Neural cell (in vitro differentiated cells): ENCODE results near the gene ONECUT1. TPM values are rescaled to one million over a fixed set of nuclear protein-coding genes. Genes with fewer than 3 reads are reported as not detected.

Experiments
- H2AFZ ChIP-seq: fragments of 200-600, 300-800 bp; sonication (generic), shearing (Covaris generic); 2 replicates; pipeline ENCODE4 v1.6.0; 2014; ENCODE audit warnings: low read depth, mild to moderate bottlenecking, antibody characterized with exemption, low read length, moderate library complexity
- H3F3A ChIP-seq: fragments of 200-600 bp; shearing (Covaris generic); 2 replicates; pipeline ENCODE4 v1.6.1; 2016; ENCODE audit warnings: mild to moderate bottlenecking, moderate library complexity, mixed read lengths, antibody characterized with exemption, low read length; ENCODE audit not compliant: insufficient read depth, poor library complexity, severe bottlenecking
- H3K27ac ChIP-seq: fragments of 200-600, 300-800 bp; sonication (generic), shearing (Covaris generic); 2 replicates; pipeline ENCODE4 v1.5.1; 2014; ENCODE audit warnings: mild to moderate bottlenecking, low read length, moderate library complexity
- H3K27me3 ChIP-seq: fragments of 300-800, 200-600 bp; sonication (generic), shearing (Covaris generic); 2 replicates; pipeline ENCODE4 v1.6.0; 2014; ENCODE audit warnings: mild to moderate bottlenecking, low read depth, low read length, moderate library complexity; ENCODE audit not compliant: insufficient read depth
- H3K36me3 ChIP-seq: fragments of 300-800, 200-600 bp; sonication (generic), shearing (Covaris generic); 2 replicates; pipeline ENCODE4 v1.5.1; 2014; ENCODE audit warnings: mild to moderate bottlenecking, antibody characterized with exemption, low read length, moderate library complexity; ENCODE audit not compliant: insufficient read depth
- H3K4me2 ChIP-seq: fragments of 300-800, 200-600 bp; sonication (generic), shearing (Covaris generic); 2 replicates; pipeline ENCODE4 v1.6.0; 2014; ENCODE audit warnings: mild to moderate bottlenecking, low read length
- H3K4me3 ChIP-seq: fragments of 300-800, 200-600 bp; sonication (generic), shearing (Covaris generic); 2 replicates; pipeline ENCODE4 v1.5.1; 2014; ENCODE audit warnings: mild to moderate bottlenecking, low read length, moderate library complexity
- H3K79me2 ChIP-seq: fragments of 200-600 bp; shearing (Covaris generic); replicated peaks from 2 replicates; pipeline ENCODE4 v1.6.0; 2014; ENCODE audit warnings: mild to moderate bottlenecking, low read length, moderate library complexity; ENCODE audit not compliant: insufficient read depth
- H3K9ac ChIP-seq: fragments of 300-800, 200-600 bp; sonication (generic), shearing (Covaris generic); 2 replicates; pipeline ENCODE4 v1.6.1; 2016; ENCODE audit warnings: mild to moderate bottlenecking, low read length, mixed read lengths
- H3K9me2 ChIP-seq: fragments of 200-600 bp; shearing (Covaris generic); 2 replicates; pipeline ENCODE4 v1.6.1; 2016; ENCODE audit warnings: mild to moderate bottlenecking, low read length, mixed read lengths; ENCODE audit not compliant: insufficient read depth
- H3K9me3 ChIP-seq: fragments of 200-600, 300-800 bp; sonication (generic), shearing (Covaris generic); 2 replicates; pipeline ENCODE4 v1.6.1; 2016; ENCODE audit warnings: mild to moderate bottlenecking, mixed run types, low read length, moderate library complexity, mixed read lengths
- H4K20me1 ChIP-seq: fragments of 200-600 bp; shearing (Covaris generic); 2 replicates; pipeline ENCODE4 v1.6.1; 2016; ENCODE audit warnings: mild to moderate bottlenecking, mixed run types; ENCODE audit not compliant: insufficient read depth
- CTCF ChIP-seq: fragments of 450-650 bp; IDR thresholded peaks from 2 replicates; pipeline ENCODE4 v1.5.1; 2014; ENCODE audit warnings: antibody characterized with exemption, mild to moderate bottlenecking, moderate library complexity; ENCODE audit not compliant: poor library complexity, severe bottlenecking
- EP300 ChIP-seq: fragments of 450-650 bp; conservative IDR thresholded peaks from 2 replicates; pipeline ENCODE4 v1.6.1; 2014; ENCODE audit warnings: antibody characterized with exemption, mild to moderate bottlenecking, moderate library complexity; ENCODE audit not compliant: poor library complexity, severe bottlenecking
- EZH2 ChIP-seq: fragments of 200-600, 300-800 bp; shearing (Covaris generic), sonication (generic); IDR thresholded peaks from 2 replicates; pipeline ENCODE4 v1.6.1; 2014; ENCODE audit warnings: antibody characterized with exemption, low read length, borderline replicate concordance, mild to moderate bottlenecking; ENCODE audit not compliant: insufficient read depth, poor library complexity, severe bottlenecking
- MXI1 ChIP-seq: fragments of 450-650 bp; conservative IDR thresholded peaks from 2 replicates; pipeline ENCODE4 v1.6.1; 2014; ENCODE audit warnings: antibody characterized with exemption, mild to moderate bottlenecking; ENCODE audit not compliant: poor library complexity, severe bottlenecking
- POLR2AphosphoS5 ChIP-seq: IDR thresholded peaks from 2 replicates; pipeline ENCODE4 v1.6.1; 2012
- RAD21 ChIP-seq: fragments of 450-650 bp; conservative IDR thresholded peaks from 2 replicates; pipeline ENCODE4 v1.6.1; 2014; ENCODE audit warnings: antibody characterized with exemption, mild to moderate bottlenecking, moderate library complexity
- SMC3 ChIP-seq: fragments of 450-650 bp; conservative IDR thresholded peaks from 2 replicates; pipeline ENCODE4 v1.6.1; 2014; ENCODE audit warnings: antibody characterized with exemption, mild to moderate bottlenecking, moderate library complexity; ENCODE audit not compliant: poor library complexity
- TAF1 ChIP-seq: IDR thresholded peaks from 2 replicates; pipeline ENCODE4 v1.6.1; 2012; ENCODE audit warnings: low read depth
- polyA plus RNA-seq: library from polyadenylated mRNA; depleted of rRNA; stranded (reverse); fragments of >200 nt; gene quantifications from 2 replicates; pipeline ENCODE4 v1.2.3, GENCODE V29; 2014
- TF ChIP-seq, protein P1 (sequence below): IDR thresholded peaks from 2 replicates; pipeline ENCODE4 v1.6.1; 2012; ENCODE audit warnings: borderline replicate concordance

Gene ONECUT1
- polyA plus RNA-seq, 1 donor from 2014 or later: 1.2 TPM

- Histone ChIP-seq H3K27me3 (no peaks in the 10 kb centered on the region), H3K79me2 (no peaks in the 10 kb centered on the region), H3F3A (no peaks in the 10 kb centered on the region), H3K9ac (no peak overlapping the region), H2AFZ (no peak overlapping the region), H3K27ac (no peak overlapping the region), H3K36me3 (no peaks in the 10 kb centered on the region), H4K20me1 (no peaks in the 10 kb centered on the region), H3K9me3 (no peaks in the 10 kb centered on the region), H3K4me3 (no peak overlapping the region), H3K9me2 (no peaks in the 10 kb centered on the region), H3K4me2 (no peak overlapping the region)
- TF ChIP-seq POLR2AphosphoS5 (no peak), MXI1 (no peak), EP300 (no peak), TAF1 (no peak), CTCF (no peak), RAD21 (no peak), SMC3 (no peak), EZH2 (no peak)
- TF ChIP-seq, protein P1, sequence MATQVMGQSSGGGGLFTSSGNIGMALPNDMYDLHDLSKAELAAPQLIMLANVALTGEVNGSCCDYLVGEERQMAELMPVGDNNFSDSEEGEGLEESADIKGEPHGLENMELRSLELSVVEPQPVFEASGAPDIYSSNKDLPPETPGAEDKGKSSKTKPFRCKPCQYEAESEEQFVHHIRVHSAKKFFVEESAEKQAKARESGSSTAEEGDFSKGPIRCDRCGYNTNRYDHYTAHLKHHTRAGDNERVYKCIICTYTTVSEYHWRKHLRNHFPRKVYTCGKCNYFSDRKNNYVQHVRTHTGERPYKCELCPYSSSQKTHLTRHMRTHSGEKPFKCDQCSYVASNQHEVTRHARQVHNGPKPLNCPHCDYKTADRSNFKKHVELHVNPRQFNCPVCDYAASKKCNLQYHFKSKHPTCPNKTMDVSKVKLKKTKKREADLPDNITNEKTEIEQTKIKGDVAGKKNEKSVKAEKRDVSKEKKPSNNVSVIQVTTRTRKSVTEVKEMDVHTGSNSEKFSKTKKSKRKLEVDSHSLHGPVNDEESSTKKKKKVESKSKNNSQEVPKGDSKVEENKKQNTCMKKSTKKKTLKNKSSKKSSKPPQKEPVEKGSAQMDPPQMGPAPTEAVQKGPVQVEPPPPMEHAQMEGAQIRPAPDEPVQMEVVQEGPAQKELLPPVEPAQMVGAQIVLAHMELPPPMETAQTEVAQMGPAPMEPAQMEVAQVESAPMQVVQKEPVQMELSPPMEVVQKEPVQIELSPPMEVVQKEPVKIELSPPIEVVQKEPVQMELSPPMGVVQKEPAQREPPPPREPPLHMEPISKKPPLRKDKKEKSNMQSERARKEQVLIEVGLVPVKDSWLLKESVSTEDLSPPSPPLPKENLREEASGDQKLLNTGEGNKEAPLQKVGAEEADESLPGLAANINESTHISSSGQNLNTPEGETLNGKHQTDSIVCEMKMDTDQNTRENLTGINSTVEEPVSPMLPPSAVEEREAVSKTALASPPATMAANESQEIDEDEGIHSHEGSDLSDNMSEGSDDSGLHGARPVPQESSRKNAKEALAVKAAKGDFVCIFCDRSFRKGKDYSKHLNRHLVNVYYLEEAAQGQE: no peak
Observed at GRCh38 chr15:52734329-52734728, 55.8 kb downstream of the ONECUT1 start.

DNA sequence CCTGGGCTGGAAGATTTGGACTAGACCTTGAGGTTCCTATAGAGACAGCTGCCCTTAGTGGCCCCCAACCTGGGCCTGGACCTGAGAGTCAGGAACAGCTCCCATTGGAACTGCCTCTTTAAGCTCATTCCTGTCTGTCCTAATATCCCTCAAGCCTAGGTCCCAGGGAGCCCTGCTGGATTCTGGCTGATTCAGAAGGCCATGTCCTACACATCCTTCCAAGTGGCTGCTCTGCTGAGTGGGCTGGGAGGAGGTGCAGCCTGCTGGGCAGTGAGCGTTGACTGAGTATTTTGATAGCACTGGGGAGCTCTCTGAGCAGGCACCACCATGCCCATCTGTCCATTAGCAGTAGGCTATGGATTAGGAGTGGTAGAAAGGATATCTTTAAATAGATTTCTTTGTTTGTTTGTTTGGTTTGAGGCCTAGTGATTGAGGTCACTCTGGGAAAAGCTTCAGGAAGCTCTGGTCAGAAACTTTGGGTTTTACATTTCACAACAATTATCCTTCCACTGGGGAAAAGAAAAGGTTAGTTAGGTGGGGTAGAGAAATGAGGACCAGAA, 56.4 kb downstream of the ONECUT1 start:
- Histone ChIP-seq H3K9me2 (no peaks in the 10 kb centered on the region), H4K20me1 (no peaks in the 10 kb centered on the region), H3K9me3 (no peaks in the 10 kb centered on the region), H3K27me3 (no peaks in the 10 kb centered on the region), H3K36me3 (no peaks in the 10 kb centered on the region), H2AFZ (no peak overlapping the region), H3K79me2 (no peaks in the 10 kb centered on the region), H3F3A (no peaks in the 10 kb centered on the region), H3K4me2 (no peak overlapping the region), H3K4me3 (no peak overlapping the region), H3K9ac (no peak overlapping the region), H3K27ac (no peak overlapping the region)
- TF ChIP-seq, protein P1: no peak
- TF ChIP-seq EZH2 (no peak), TAF1 (no peak), MXI1 (no peak), SMC3 (no peak)
